PC-3 (cell line): ENCODE results near the gene CABP1.

Experiments
- CTCF ChIP-seq: fragments of 300-600 bp; sonication (generic); conservative IDR thresholded peaks from 2 replicates; pipeline ENCODE4 v1.5.1; 2017; ENCODE audit warnings: antibody characterized with exemption, low read depth, mild to moderate bottlenecking, low read length
- EZH2phosphoT487 ChIP-seq: fragments of 300-600 bp; sonication (generic); IDR thresholded peaks from 2 replicates; pipeline ENCODE4 v1.6.1; 2018; ENCODE audit warnings: mild to moderate bottlenecking, antibody characterized with exemption, low read length, borderline replicate concordance

- TF ChIP-seq CTCF (no peak), EZH2phosphoT487 (no peak)
Observed at GRCh38 chr12:120710031-120710804, 69.8 kb downstream of the CABP1 start, which contains the start of gene UNC119B.
